Caco-2 (cell line): ENCODE measurements around the gene LYST. TPM values are rescaled to one million over a fixed set of nuclear protein-coding genes. Genes with fewer than 3 reads are reported as not detected.

ENCODE experiments used
- BruUV-seq: library from RNA; stranded (reverse); fragments of 400-500 nt; replicated peaks from 2 replicates; lab custom pipeline; 2021; lab: Mats Ljungman, UMichigan
- CTCF ChIA-PET: fragments of 300-600 bp; sonication (Branson Sonifier 250); formaldehyde crosslinking; loops from one replicate; lab custom pipeline; 2022; ENCODE audit warnings: antibody characterized with exemption; lab: Charles Lee
- POLR2A ChIA-PET: fragments of 300-600 bp; sonication (Branson Sonifier 250); formaldehyde crosslinking; loops from one replicate; lab custom pipeline; 2022; ENCODE audit warnings: antibody characterized with exemption; lab: Charles Lee
- DNase-seq, 2 experiments: peaks; one replicate each; pipeline versions ENCODE4 v3.0.0 to v3.0.0-alpha.2; 2020 to 2022
- H3K27me3 ChIP-seq: replicated peaks from 2 replicates; pipeline ENCODE4 v1.6.0; 2011; ENCODE audit warnings: low read length; ENCODE audit not compliant: control insufficient read depth, insufficient read depth
- H3K36me3 ChIP-seq: 2 replicates; pipeline ENCODE4 v1.5.1; 2011; ENCODE audit warnings: low read length; ENCODE audit not compliant: control insufficient read depth, insufficient read depth
- H3K4me1 ChIP-seq: fragments of 250-450 bp; sonication (Bioruptor Pico); 2 replicates; pipeline ENCODE4 v1.5.1; 2020; ENCODE audit warnings: mild to moderate bottlenecking
- H3K4me3 ChIP-seq: 2 replicates; pipeline ENCODE4 v1.5.1; 2011; ENCODE audit warnings: low read depth, mild to moderate bottlenecking, control low read depth, low read length
- H3K9me3 ChIP-seq: fragments of 250-450 bp; sonication (Bioruptor Pico); 2 replicates; pipeline ENCODE4 v1.5.1; 2020; ENCODE audit warnings: mild to moderate bottlenecking, moderate library complexity
- H3K27ac Mint-ChIP-seq: one replicate; pipeline ENCODE4 v1.8.0; 2022; ENCODE audit warnings: mixed read lengths; ENCODE audit not compliant: unreplicated experiment
- H3K27me3 Mint-ChIP-seq: one replicate; pipeline ENCODE4 v1.8.0; 2022; ENCODE audit warnings: mixed read lengths; ENCODE audit not compliant: insufficient read depth, unreplicated experiment
- H3K36me3 Mint-ChIP-seq: one replicate; pipeline ENCODE4 v1.8.0; 2022; ENCODE audit warnings: mild to moderate bottlenecking, mixed read lengths; ENCODE audit not compliant: insufficient read depth, unreplicated experiment
- H3K4me1 Mint-ChIP-seq: one replicate; pipeline ENCODE4 v1.8.0; 2022; ENCODE audit warnings: low read depth, mixed read lengths; ENCODE audit not compliant: unreplicated experiment
- H3K4me3 Mint-ChIP-seq: one replicate; pipeline ENCODE4 v1.8.0; 2022; ENCODE audit warnings: mild to moderate bottlenecking, moderate library complexity, mixed read lengths; ENCODE audit not compliant: unreplicated experiment
- H3K9me3 Mint-ChIP-seq: one replicate; pipeline ENCODE4 v1.8.0; 2022; ENCODE audit warnings: mixed read lengths; ENCODE audit not compliant: unreplicated experiment
- CTCF ChIP-seq, 2 experiments: fragments of 200-600 bp in 1 of 2; IDR thresholded peaks; 1 replicate in 1 of 2; 2 replicates in 1 of 2; pipeline versions ENCODE4 v1.5.1 to v1.8.0; 2011 to 2022; ENCODE audit warnings: antibody characterized with exemption in 1 of 2, control low read depth in 1 of 2, inconsistent platforms in 1 of 2, low read depth in 1 of 2, low read length in 1 of 2, mild to moderate bottlenecking in 1 of 2, moderate library complexity in 1 of 2; ENCODE audit not compliant: insufficient read depth in 1 of 2, severe bottlenecking in 1 of 2, unreplicated experiment in 1 of 2
- intact Hi-C: fragments of 100-400 bp; cut with micrococcal nuclease; formaldehyde crosslinking; loops from one replicate; pipeline ENCODE4 v1.10.0; 2022; ENCODE audit not compliant: unreplicated experiment
- total RNA-seq: library from RNA; stranded (reverse); gene quantifications from 2 replicates; pipeline ENCODE4 v1.2.3, GENCODE V29; 2022

LYST gene
- total RNA-seq, 1 experiment from 2014 or later, result 5.6 TPM

GRCh38 chr1:235714205-235714897 is 152.4 kb downstream of the LYST start:
- Mint-ChIP-seq H3K27me3 (no peaks in the 10 kb centered on the region), H3K4me3 (no peak overlapping the region), H3K4me1 (peaks cover 10% of the 10 kb centered on the region), H3K9me3 (no peaks in the 10 kb centered on the region), H3K36me3 (no peaks in the 10 kb centered on the region), H3K27ac (no peak overlapping the region)
- POLR2A ChIA-PET, result no interaction called here
- no peaks in the 10 kb centered on the region for H3K9me3 ChIP-seq
- intact Hi-C loops, result no loop called here
- no peaks in the 10 kb centered on the region for H3K27me3 ChIP-seq
- BruUV-seq, result no TSS peak
- no peak overlapping the region for H3K4me3 ChIP-seq
- no peak for TF ChIP-seq CTCF (IDR thresholded peaks at IDR 0.05; ENCODE audit: insufficient read depth in 1 of 2, low read depth in 1 of 2, low read length in 1 of 2, severe bottlenecking in 1 of 2, unreplicated experiment in 1 of 2)
- DNase-seq, result no peak
- CTCF ChIA-PET, result no interaction called here
- no peaks in the 10 kb centered on the region for H3K36me3 ChIP-seq
- H3K4me1 ChIP-seq, result 0 out of 2 replicates have a peak, but pooled peaks cover 6% of the 10 kb centered on the region

GRCh38 chr1:235712812-235713211 is 153.9 kb downstream of the LYST start:
- H3K4me1 ChIP-seq, result peaks cover 21% of the 10 kb centered on the region; the same call in 1 of the 2 replicates
- CTCF ChIA-PET, result no interaction called here

GRCh38 chr1:235710687-235711086 is 156.0 kb downstream of the LYST start:
- Mint-ChIP-seq H3K36me3 (no peaks in the 10 kb centered on the region), H3K9me3 (no peaks in the 10 kb centered on the region), H3K27me3 (no peaks in the 10 kb centered on the region), H3K4me3 (no peak overlapping the region), H3K27ac (no peak overlapping the region), H3K4me1 (peaks cover 28% of the 10 kb centered on the region)
- POLR2A ChIA-PET, result no interaction called here
- no peak for DNase-seq
- CTCF ChIA-PET, result no interaction called here
- peaks cover 31% of the 10 kb centered on the region; the same call in 1 of the 2 replicates for H3K4me1 ChIP-seq
- no peaks in the 10 kb centered on the region for H3K36me3 ChIP-seq
- H3K9me3 ChIP-seq, result no peaks in the 10 kb centered on the region
- TF ChIP-seq CTCF (IDR thresholded peaks at IDR 0.05; ENCODE audit: insufficient read depth in 1 of 2, low read depth in 1 of 2, low read length in 1 of 2, severe bottlenecking in 1 of 2, unreplicated experiment in 1 of 2), result no peak
- BruUV-seq, result no TSS peak
- no peaks in the 10 kb centered on the region for H3K27me3 ChIP-seq
- H3K4me3 ChIP-seq, result no peak overlapping the region
- intact Hi-C loops, result no loop called here

More at GRCh38 chr1:235712812-235713211, 153.9 kb downstream of the LYST start:
- no peak overlapping the region for H3K27ac Mint-ChIP-seq
- intact Hi-C loops, result no loop called here
- H3K27me3 Mint-ChIP-seq, result no peaks in the 10 kb centered on the region
- POLR2A ChIA-PET, result no interaction called here
- H3K9me3 Mint-ChIP-seq, result no peaks in the 10 kb centered on the region
- peaks cover 21% of the 10 kb centered on the region for H3K4me1 Mint-ChIP-seq
- H3K4me3 Mint-ChIP-seq, result no peak overlapping the region
- H3K4me3 ChIP-seq, result no peak overlapping the region
- no peak for DNase-seq
- BruUV-seq, result no TSS peak
- H3K36me3 ChIP-seq, result no peaks in the 10 kb centered on the region
- no peaks in the 10 kb centered on the region for H3K27me3 ChIP-seq
- H3K36me3 Mint-ChIP-seq, result no peaks in the 10 kb centered on the region
- H3K9me3 ChIP-seq, result no peaks in the 10 kb centered on the region
- no peak for TF ChIP-seq CTCF (IDR thresholded peaks at IDR 0.05; ENCODE audit: insufficient read depth in 1 of 2, low read depth in 1 of 2, low read length in 1 of 2, severe bottlenecking in 1 of 2, unreplicated experiment in 1 of 2)
